ENCODE data around the gene KMT2E. TPM values are rescaled to one million over a fixed set of nuclear protein-coding genes. Genes with fewer than 3 reads are reported as not detected.
"Not testable (repeated sequence)": the region's sequence is repeated elsewhere in the genome, so short reads cannot be mapped to it uniquely, and the experiment has no call there.

The KMT2E gene, protein sequence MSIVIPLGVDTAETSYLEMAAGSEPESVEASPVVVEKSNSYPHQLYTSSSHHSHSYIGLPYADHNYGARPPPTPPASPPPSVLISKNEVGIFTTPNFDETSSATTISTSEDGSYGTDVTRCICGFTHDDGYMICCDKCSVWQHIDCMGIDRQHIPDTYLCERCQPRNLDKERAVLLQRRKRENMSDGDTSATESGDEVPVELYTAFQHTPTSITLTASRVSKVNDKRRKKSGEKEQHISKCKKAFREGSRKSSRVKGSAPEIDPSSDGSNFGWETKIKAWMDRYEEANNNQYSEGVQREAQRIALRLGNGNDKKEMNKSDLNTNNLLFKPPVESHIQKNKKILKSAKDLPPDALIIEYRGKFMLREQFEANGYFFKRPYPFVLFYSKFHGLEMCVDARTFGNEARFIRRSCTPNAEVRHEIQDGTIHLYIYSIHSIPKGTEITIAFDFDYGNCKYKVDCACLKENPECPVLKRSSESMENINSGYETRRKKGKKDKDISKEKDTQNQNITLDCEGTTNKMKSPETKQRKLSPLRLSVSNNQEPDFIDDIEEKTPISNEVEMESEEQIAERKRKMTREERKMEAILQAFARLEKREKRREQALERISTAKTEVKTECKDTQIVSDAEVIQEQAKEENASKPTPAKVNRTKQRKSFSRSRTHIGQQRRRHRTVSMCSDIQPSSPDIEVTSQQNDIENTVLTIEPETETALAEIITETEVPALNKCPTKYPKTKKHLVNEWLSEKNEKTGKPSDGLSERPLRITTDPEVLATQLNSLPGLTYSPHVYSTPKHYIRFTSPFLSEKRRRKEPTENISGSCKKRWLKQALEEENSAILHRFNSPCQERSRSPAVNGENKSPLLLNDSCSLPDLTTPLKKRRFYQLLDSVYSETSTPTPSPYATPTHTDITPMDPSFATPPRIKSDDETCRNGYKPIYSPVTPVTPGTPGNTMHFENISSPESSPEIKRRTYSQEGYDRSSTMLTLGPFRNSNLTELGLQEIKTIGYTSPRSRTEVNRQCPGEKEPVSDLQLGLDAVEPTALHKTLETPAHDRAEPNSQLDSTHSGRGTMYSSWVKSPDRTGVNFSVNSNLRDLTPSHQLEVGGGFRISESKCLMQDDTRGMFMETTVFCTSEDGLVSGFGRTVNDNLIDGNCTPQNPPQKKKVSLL (N-terminal part only)
- polyA plus RNA-seq (ENCODE audit: insufficient read length in 4 of 4): 10 to 100 TPM; 65.9 to 86.6 (median 77.0) TPM

GRCh38 chr7:105013816-105014692 is at the start of gene KMT2E:
TSS of gene KMT2E (plus strand) at chr7:105014205. CDS start at chr7:105040953, 26,748 bp downstream.
- peak in 2 of 4 donors; percentile 81 to 87 for DNase-seq (ENCODE audit: low read depth in 4 of 4, low spot score in 3 of 4)

DNA sequence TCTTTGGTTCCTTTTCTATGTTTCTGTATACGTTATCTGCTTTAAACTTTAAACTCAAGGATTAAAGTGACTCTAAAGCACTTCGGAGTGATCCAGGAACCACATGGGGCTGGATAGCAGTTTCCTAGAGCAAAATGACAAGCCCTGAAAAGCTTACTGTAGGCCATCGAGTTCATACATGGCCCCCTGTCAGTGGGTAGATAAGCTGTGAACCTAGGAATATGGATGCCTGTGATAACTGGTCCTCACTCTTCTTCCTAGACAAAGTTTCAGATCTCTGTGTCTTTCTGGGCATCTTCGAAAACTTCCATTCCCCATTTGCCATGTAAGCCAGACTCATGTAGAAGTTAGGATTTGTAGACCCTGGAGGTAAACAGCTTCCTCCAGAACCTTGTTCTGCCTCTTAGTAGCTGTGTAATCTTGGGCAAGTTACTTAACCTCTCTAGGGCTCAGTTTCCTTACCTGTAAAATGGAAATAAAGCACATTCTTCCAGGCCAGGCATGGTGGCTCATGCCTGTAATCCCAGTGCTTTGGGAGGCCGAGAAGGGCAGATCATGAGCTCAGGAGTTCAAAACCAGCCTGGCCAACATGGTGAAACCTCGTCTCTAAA is 49.3 kb upstream of the KMT2E start:
- DNase-seq (ENCODE audit: low read depth in 4 of 4, low spot score in 3 of 4): no peak

DNA sequence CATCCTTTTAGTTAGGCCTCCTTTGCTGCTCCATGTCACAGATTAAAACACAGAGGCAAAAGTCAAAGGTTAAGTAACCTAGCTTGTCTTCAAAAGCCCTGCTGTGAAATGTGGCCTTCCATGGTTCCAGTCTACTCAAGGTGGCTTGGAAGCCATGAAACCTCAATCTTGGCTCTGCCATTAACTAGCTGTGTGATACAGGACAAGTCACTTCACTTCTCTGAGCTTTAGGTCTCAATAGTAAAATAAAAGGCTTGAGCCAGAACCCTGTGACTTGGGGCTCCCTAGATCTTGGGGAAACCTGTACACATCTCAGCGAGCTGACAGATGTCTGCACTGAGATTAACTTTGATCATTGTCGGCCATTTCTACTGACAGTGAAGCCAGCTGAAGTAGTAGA is 48.0 kb upstream of the KMT2E start:
- no peak for DNase-seq (ENCODE audit: low read depth in 4 of 4, low spot score in 3 of 4)

- DNase-seq (ENCODE audit: low read depth in 4 of 4, low spot score in 3 of 4): no peak
Measured at GRCh38 chr7:104967088-104967487, 46.9 kb upstream of the KMT2E start.

DNA sequence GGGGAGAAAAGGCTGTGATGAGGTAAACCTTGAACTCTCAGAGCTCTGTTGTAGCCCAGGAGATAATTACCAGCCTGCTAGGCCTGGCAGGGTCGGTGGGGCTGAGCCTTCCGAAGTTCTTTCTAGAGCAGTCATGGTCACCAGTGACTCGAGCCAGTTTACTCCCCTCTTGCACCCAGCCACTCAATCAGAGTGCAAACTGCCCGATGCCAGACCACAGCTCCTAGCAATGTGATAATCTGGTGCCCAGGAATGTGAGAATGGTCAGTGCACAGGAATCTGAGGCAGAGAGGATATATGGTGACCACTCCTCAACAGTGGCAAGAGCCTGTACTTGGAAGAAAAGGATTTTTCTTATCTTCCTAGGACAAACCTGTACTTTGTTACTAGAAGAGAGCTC is 46.4 kb upstream of the KMT2E start:
- DNase-seq (ENCODE audit: low read depth in 4 of 4, low spot score in 3 of 4): no peak

DNA sequence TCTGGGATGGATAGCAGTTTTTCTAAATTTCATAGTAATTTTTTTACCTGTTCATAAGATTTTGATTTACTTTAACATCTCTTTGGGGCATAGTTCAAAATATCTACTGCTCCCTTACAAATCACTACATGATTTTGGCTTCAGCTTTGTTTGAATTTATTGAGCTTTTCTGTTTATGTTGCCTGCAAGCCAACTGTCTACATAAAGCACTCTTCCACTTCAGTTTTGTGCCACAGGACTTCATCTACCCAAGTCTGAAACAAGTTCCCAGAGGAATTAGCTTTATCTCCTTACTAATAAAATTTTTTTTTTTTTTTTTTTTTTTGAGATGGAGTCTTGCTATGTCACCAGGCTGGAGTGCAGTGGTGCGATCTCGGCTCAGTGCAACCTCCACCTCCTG is 45.4 kb upstream of the KMT2E start:
- no peak for DNase-seq (ENCODE audit: low read depth in 4 of 4, low spot score in 3 of 4)

- no peak for DNase-seq (ENCODE audit: low read depth in 4 of 4, low spot score in 3 of 4)
Measured at GRCh38 chr7:104969183-104969582, 44.8 kb upstream of the KMT2E start.

DNA sequence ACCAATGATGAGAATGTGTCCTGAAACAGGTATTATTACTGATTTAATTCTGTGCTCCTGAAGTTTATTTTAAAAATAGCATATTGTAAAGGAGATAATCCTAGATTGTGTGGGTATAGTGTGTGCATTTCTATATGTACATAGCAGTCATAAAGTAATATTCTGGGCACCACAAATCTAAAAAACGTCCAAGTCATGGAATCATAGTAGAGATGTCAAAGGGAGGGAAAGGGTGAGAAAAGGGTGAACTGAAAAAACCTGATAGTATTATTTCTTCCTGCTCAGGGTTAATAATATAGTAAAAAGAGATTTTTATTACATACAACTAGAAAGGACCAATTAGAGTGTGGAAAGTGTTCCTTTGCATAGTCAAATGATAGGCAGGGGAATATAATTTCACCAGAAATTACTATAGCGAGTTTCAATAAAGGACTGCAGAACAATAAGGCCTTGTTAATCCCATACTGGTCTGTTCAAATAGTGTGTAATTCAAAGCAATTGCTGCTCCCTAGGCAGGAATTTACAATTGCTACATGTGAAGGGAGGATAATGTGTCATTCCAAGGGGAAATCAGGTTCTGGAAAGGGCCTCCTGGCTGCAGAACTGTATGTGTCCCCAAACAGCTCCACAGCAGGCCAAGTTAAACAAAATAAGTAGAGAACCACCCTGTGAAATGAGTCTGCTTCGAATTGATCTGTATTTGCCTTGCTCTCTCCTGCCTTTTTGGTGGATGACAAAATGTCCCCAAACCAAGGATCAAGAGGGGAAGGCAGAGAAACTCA is 42.5 kb upstream of the KMT2E start:
- no peak for DNase-seq (ENCODE audit: low read depth in 4 of 4, low spot score in 3 of 4)

DNA sequence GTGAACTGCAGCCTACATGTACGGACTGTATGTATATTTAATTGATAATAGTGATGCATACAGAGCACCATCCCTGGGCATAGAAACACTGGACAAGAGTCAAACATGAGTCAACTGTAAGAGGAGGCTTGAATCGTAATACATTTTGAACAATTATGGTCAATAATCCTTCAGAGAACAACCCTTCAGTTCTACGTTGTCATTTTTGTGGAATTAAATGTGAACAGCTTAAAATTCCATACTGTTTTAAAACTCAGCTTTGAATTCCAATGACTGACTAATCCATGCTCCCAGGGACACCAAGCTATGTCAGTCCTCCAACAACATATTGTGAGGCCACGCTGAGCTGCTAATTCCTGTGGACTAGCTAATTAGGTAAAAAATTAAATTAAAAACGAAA is 41.5 kb upstream of the KMT2E start:
- no peak for DNase-seq (ENCODE audit: low read depth in 4 of 4, low spot score in 3 of 4)

DNA sequence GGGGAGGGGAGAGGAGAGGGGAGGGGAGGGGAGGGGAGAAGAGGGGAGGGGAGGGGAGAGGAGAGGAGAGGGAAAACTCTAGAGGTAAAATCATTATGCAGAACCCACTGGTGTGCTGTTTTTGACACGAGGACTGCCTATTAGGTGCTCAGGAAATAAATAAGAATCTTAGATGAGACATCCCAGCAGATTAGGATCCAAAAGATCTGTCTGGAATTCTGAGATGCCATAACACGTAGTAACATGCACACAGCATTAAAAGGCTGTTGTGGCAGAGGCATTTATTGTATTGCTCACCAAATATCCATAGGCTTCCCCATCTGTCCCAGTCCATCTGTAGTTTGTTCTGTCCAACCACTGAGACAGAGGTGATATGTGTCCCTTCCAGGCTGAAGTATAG is 40.8 kb upstream of the KMT2E start:
- no peak for DNase-seq (ENCODE audit: low read depth in 4 of 4, low spot score in 3 of 4)

DNA sequence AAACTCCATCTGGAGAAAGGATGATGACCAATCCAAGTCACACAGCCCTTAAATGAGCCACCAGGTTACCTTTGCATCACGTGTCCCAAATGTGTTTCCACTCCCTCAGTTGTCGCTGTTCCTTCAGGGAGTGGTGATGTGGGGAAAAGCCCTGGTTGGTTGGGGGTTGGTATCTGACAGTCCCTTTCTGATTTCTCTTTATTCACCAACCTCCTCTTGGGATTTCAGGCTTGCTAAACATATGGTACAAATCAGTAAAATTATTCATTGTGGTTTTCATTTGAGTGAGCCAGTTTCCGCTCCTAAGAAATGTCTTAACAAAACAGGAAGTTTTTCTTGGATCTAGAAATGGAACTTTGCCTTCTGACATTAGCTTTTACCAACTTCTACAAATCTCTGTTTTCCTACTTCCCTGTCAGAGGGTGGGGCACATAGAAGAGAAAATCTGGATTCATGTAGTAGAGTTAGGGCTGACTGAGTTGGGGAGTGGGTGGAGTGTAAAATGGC is 40.0 kb upstream of the KMT2E start:
- DNase-seq (ENCODE audit: low read depth in 4 of 4, low spot score in 3 of 4): no peak

GRCh38 chr7:104975553-104975952 is 38.5 kb upstream of the KMT2E start:
- DNase-seq (ENCODE audit: low read depth in 4 of 4, low spot score in 3 of 4): not testable (repeated sequence)

- no peak for DNase-seq (ENCODE audit: low read depth in 4 of 4, low spot score in 3 of 4)
Measured at GRCh38 chr7:104976966-104977636, 36.9 kb upstream of the KMT2E start.

GRCh38 chr7:104978460-104978859 is 35.5 kb upstream of the KMT2E start:
- no peak for DNase-seq (ENCODE audit: low read depth in 4 of 4, low spot score in 3 of 4)

- peak in 1 of 4 donors; percentile 61 for DNase-seq (ENCODE audit: low read depth in 4 of 4, low spot score in 3 of 4)
Measured at GRCh38 chr7:104979167-104979841, 34.7 kb upstream of the KMT2E start.

- DNase-seq (ENCODE audit: low read depth in 4 of 4, low spot score in 3 of 4): no peak
Measured at GRCh38 chr7:104980440-104980839, 33.6 kb upstream of the KMT2E start.

DNA sequence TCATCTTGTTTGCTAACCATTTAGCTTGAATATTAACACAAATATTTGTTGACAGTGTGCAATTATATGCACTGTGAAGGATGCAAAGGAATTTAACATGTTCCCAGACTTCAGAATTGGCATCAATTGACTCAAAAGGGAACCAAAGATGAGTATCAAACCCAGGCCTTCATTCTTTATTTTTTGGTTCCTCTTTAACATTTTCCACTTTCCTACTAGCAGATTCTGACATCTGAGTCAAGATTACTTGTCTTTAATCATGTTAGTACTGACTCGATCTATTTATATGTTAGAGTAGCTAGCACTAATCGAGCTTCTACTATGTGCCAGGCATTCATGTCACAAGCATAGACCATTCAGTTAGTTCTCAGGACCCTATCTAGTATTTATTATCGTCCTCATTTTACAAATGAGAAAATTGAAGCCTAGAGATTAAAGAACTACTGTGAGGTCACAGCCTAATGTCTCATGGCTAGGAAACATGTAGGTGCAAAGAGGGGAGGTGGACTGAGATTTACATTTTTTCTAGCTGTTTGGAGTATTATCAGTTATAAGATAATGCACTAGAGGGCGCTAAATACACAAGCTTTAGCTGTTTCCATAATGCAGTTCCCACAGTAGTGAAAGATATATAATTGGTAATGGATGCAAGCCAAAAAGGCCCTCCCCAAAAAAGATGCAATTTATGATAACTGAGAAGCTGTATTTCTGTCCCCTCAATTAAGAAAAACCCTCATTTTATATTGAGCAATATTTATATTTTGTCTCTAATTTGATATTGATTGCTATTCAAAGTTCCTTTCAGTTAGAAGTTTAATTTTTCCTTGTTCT is 32.9 kb upstream of the KMT2E start:
- no peak for DNase-seq (ENCODE audit: low read depth in 4 of 4, low spot score in 3 of 4)

All from right renal pelvis (tissue), 4 donors.